HCT116 (cell line): Measurements from ENCODE around the gene HINT2. TPM values are rescaled to one million over a fixed set of nuclear protein-coding genes. Genes with fewer than 3 reads are reported as not detected.

Experiments used
- ATAC-seq: fragments of 200-7000 bp; cut with Tn5 transposase; 2 replicates; pipeline ENCODE4 v1.9.1; 2020; ENCODE audit warnings: mild to moderate bottlenecking, moderate library complexity
- BruUV-seq: library from RNA; stranded (reverse); fragments of 400-500 nt; replicated peaks from 2 replicates; lab custom pipeline; 2021; lab: Mats Ljungman, UMichigan
- CTCF ChIA-PET: fragments of 300-600 bp; sonication (Branson Sonifier 250); formaldehyde crosslinking; loops from one replicate; lab custom pipeline; 2021; ENCODE audit warnings: antibody characterized with exemption; lab: Charles Lee
- POLR2A ChIA-PET: fragments of 300-600, 350-600 bp; sonication (Branson Sonifier 250); formaldehyde crosslinking; loops from one replicate; lab custom pipeline; 2021; ENCODE audit warnings: antibody characterized with exemption; lab: Charles Lee
- RAD21 ChIA-PET, 2 experiments: fragments of 300-600 bp; sonication (Branson Sonifier 250); formaldehyde crosslinking; loops; one replicate each; lab custom pipeline; 2023; ENCODE audit warnings: low total read pairs in 2 of 2; ENCODE audit not compliant: uncharacterized antibody in 2 of 2, unreplicated experiment in 2 of 2, low non-redundant PET in 1 of 2; lab: Charles Lee
- DNase-seq: peaks from one replicate; pipeline ENCODE4 v3.0.0-alpha.2; 2010; ENCODE audit warnings: low read depth, low spot score
- H2AFZ ChIP-seq: fragments of 200-600 bp; shearing (Covaris generic), sonication (generic); 2 replicates; pipeline ENCODE4 v1.6.1; 2017; ENCODE audit warnings: low read depth, mixed run types, mixed read lengths, antibody characterized with exemption, low read length; ENCODE audit not compliant: poor library complexity, severe bottlenecking
- H3K27ac ChIP-seq: 2 replicates; pipeline ENCODE4 v1.5.1; 2012; ENCODE audit warnings: low read depth, low read length
- H3K27me3 ChIP-seq: fragments of 200-600 bp; sonication (generic); 2 replicates; pipeline ENCODE4 v1.6.1; 2016; ENCODE audit warnings: mixed run types, low read length, mixed read lengths; ENCODE audit not compliant: insufficient read depth
- H3K36me3 ChIP-seq, 2 experiments: fragments of 200-500 bp in 1 of 2; fragments of 200-600 bp in 1 of 2; sonication (Bioruptor generic) in 1 of 2; sonication (generic) in 1 of 2; 2 replicates each; pipeline versions ENCODE4 v1.5.1 to v1.6.1; 2014 to 2016; ENCODE audit warnings: low read length in 2 of 2, inconsistent platforms in 1 of 2, mixed read lengths in 1 of 2, mixed run types in 1 of 2; ENCODE audit not compliant: insufficient read depth in 2 of 2, control insufficient read depth in 1 of 2
- H3K4me1 ChIP-seq, 2 experiments: fragments of 200-600 bp in 1 of 2; sonication (generic) in 1 of 2; 2 replicates each; pipeline versions ENCODE4 v1.5.1 to v1.6.1; 2012 to 2017; ENCODE audit warnings: low read length in 2 of 2, inconsistent platforms in 1 of 2, mild to moderate bottlenecking in 1 of 2, mixed read lengths in 1 of 2, mixed run types in 1 of 2, moderate library complexity in 1 of 2; ENCODE audit not compliant: insufficient read depth in 2 of 2, control insufficient read depth in 1 of 2
- H3K4me2 ChIP-seq: fragments of 200-600 bp; sonication (generic); 2 replicates; pipeline ENCODE4 v1.6.1; 2017; ENCODE audit warnings: mixed run types, low read length, mixed read lengths
- H3K4me3 ChIP-seq, 2 experiments: fragments of 200-600 bp in 1 of 2; sonication (generic) in 1 of 2; replicated peaks in 1 of 2; 2 replicates each; pipeline ENCODE4 v1.5.1; 2011 to 2016; ENCODE audit warnings: low read length in 2 of 2, control low read depth in 1 of 2, low read depth in 1 of 2, mild to moderate bottlenecking in 1 of 2, mixed read lengths in 1 of 2, mixed run types in 1 of 2
- H3K79me2 ChIP-seq: fragments of 200-600 bp; sonication (generic); 2 replicates; pipeline ENCODE4 v1.6.1; 2017; ENCODE audit warnings: mild to moderate bottlenecking, mixed run types, low read length, moderate library complexity, mixed read lengths; ENCODE audit not compliant: insufficient read depth
- H3K9ac ChIP-seq: fragments of 200-600 bp; sonication (generic); 2 replicates; pipeline ENCODE4 v1.6.1; 2016; ENCODE audit warnings: low read length, mixed read lengths
- H3K9me2 ChIP-seq: fragments of 200-600 bp; sonication (generic), shearing (Covaris generic); 2 replicates; pipeline ENCODE4 v1.6.1; 2017; ENCODE audit warnings: mixed run types, mild to moderate bottlenecking, moderate library complexity; ENCODE audit not compliant: insufficient read depth
- H3K9me3 ChIP-seq, 2 experiments: fragments of 200-500 bp in 1 of 2; fragments of 200-600 bp in 1 of 2; sonication (Bioruptor generic) in 1 of 2; sonication (generic) in 1 of 2; 2 replicates each; pipeline ENCODE4 v1.6.1; 2014 to 2017; ENCODE audit warnings: low read length in 2 of 2, mixed read lengths in 2 of 2, inconsistent platforms in 1 of 2, low read depth in 1 of 2, mild to moderate bottlenecking in 1 of 2, mixed run types in 1 of 2, moderate library complexity in 1 of 2; ENCODE audit not compliant: control insufficient read depth in 1 of 2, insufficient read depth in 1 of 2
- H4K20me1 ChIP-seq: fragments of 200-600 bp; sonication (generic), shearing (Covaris generic); 2 replicates; pipeline ENCODE4 v1.6.1; 2017; ENCODE audit warnings: mixed run types, mild to moderate bottlenecking, moderate library complexity; ENCODE audit not compliant: insufficient read depth
- CBX3 ChIP-seq: IDR thresholded peaks from 2 replicates; pipeline ENCODE4 v1.6.1; 2012; ENCODE audit warnings: low read depth
- CTCF ChIP-seq, 3 experiments: fragments of 200-600 bp in 1 of 3; sonication (generic) in 1 of 3; IDR thresholded peaks in 2 of 3; conservative IDR thresholded peaks in 1 of 3; 2 replicates each; pipeline ENCODE4 v1.5.1; 2012 to 2017; ENCODE audit warnings: low read depth in 2 of 3, low read length in 2 of 3, antibody characterized with exemption in 1 of 3, borderline replicate concordance in 1 of 3, control low read depth in 1 of 3, mild to moderate bottlenecking in 1 of 3, mixed read lengths in 1 of 3, mixed run types in 1 of 3, moderate library complexity in 1 of 3; ENCODE audit not compliant: insufficient read depth in 1 of 3
- SRF ChIP-seq: IDR thresholded peaks from 2 replicates; pipeline ENCODE4 v1.6.1; 2012; ENCODE audit warnings: low read depth
- TCF7L2 ChIP-seq: IDR thresholded peaks from 2 replicates; pipeline ENCODE4 v1.7.0; 2011; ENCODE audit warnings: borderline replicate concordance, inconsistent platforms; ENCODE audit not compliant: insufficient read depth, insufficient read length; ENCODE audit errors: extremely low read depth
- YY1 ChIP-seq: IDR thresholded peaks from 2 replicates; pipeline ENCODE4 v1.6.1; 2011; ENCODE audit warnings: low read length, low read depth, moderate library complexity, mild to moderate bottlenecking; ENCODE audit not compliant: insufficient replicate concordance; ENCODE audit errors: extremely low read depth
- intact Hi-C: fragments of 100-400 bp; cut with micrococcal nuclease; formaldehyde crosslinking; loops from 2 replicates; pipeline ENCODE4 v1.10.0; 2022
- total RNA-seq: library from RNA; stranded (reverse); gene quantifications from one replicate; pipeline ENCODE4 v1.2.1, GENCODE V29; 2021; ENCODE audit not compliant: unreplicated experiment

The HINT2 gene
- total RNA-seq, 1 experiment from 2014 or later = 49.0 TPM

- Histone ChIP-seq H2AFZ (no peak overlapping the region), H3K4me3 (no peak overlapping the region), H3K36me3 (no peaks in the 10 kb centered on the region), H3K9me3 (no peaks in the 10 kb centered on the region), H3K79me2 (no peaks in the 10 kb centered on the region), H3K9ac (no peak overlapping the region), H3K9me2 (no peaks in the 10 kb centered on the region), H3K27ac (no peak overlapping the region), H3K27me3 (no peaks in the 10 kb centered on the region), H3K4me2 (no peak overlapping the region), H3K4me1 (peaks cover 7 to 17% of the 10 kb centered on the region in 2 experiments; a peak in 3 of 4 replicates), H4K20me1 (no peaks in the 10 kb centered on the region)
- ChIA-PET CTCF (no interaction called here), RAD21 (no interaction called here), POLR2A (no interaction called here)
- TF ChIP-seq SRF = no peak
- no peak for TF ChIP-seq CBX3
- TF ChIP-seq CTCF (IDR thresholded peaks at IDR 0.05 in 2 of 3, conservative IDR thresholded peaks at IDR 0.05 in 1 of 3; ENCODE audit: borderline replicate concordance in 1 of 3, insufficient read depth in 1 of 3, low read depth in 2 of 3, low read length in 2 of 3) = peak in 2 of 3 experiments; percentile 37 to 46; a peak in 4 of 6 replicates
- TF ChIP-seq YY1 = no peak
- no peak for TF ChIP-seq TCF7L2
- DNase-seq = no peak
- no peak for ATAC-seq
- intact Hi-C loops = no loop called here
- BruUV-seq = no TSS peak
Observed at GRCh38 chr9:35816708-35817107, 1.9 kb upstream of the HINT2 start.
